ENCODE measurements around the gene RPL31. TPM values are rescaled to one million over a fixed set of nuclear protein-coding genes. Genes with fewer than 3 reads are reported as not detected.

Gene RPL31
- total RNA-seq, 1 experiment from 2014 or later = 1,893 TPM

DNA sequence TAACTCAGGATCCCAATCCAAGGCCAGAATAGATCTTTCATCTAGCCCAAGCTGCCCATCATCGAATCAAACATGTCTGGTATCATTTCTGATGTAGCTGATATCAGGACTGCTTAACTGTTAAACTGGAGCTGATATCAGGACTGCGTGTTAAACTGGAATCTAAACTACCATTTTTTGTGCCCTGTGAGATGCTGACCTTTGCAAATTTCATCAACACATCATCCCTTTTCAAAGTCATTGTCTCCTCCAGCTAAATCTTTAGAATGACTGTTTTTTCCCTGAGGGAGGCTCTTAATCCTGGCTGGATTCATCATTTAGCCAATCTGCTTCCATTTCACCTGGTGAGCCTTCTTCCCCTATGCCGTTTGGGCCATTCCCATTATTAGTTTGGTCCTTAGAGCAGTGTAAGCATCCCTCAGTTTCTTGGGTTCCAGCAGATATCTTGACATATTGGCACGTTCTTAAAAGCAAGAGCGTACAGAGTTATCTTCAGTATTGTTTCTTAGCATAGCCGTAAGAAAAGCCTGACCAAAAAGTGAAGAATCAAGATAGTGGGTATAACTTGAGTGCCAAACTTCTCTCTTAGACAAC is 12.3 kb downstream of the RPL31 start:
- TF ChIP-seq CTCF (conservative IDR thresholded peaks at IDR 0.05) = no peak
- Histone ChIP-seq H2BK5ac (ENCODE audit: insufficient read length, low read length) (no peak overlapping the region), H3K4me1 (ENCODE audit: insufficient read depth, low read length) (no peaks in the 10 kb centered on the region), H2BK12ac (ENCODE audit: insufficient read length, low read depth, low read length) (no peak overlapping the region), H3K18ac (ENCODE audit: insufficient read length, low read depth, low read length) (no peak overlapping the region), H4K8ac (replicated peaks; ENCODE audit: insufficient read length, low read depth, low read length) (no peak overlapping the region), H2AFZ (ENCODE audit: low read length) (no peak overlapping the region), H3K27me3 (ENCODE audit: insufficient read depth, low read length) (no peaks in the 10 kb centered on the region), H3K23me2 (ENCODE audit: insufficient read length, low read depth, low read length, poor library complexity, severe bottlenecking) (no peaks in the 10 kb centered on the region), H4K20me1 (ENCODE audit: control insufficient read depth, insufficient read depth, insufficient read length) (no peaks in the 10 kb centered on the region), H2AK5ac (ENCODE audit: insufficient read length, low read length) (no peak overlapping the region), H3T11ph (ENCODE audit: low read length) (no peak overlapping the region), H3K23ac (ENCODE audit: insufficient read length, low read depth, low read length) (no peak overlapping the region), H3K56ac (ENCODE audit: insufficient read length, low read depth, low read length) (no peak overlapping the region), H3K4me2 (ENCODE audit: insufficient read depth, insufficient read length, low read length) (no peak overlapping the region), H4K5ac (ENCODE audit: insufficient read length, low read depth, low read length) (no peak overlapping the region), H3K79me2 (ENCODE audit: insufficient read depth, low read length) (no peaks in the 10 kb centered on the region), H4K91ac (ENCODE audit: insufficient read length, low read depth, low read length) (no peak overlapping the region), H3K9ac (ENCODE audit: extremely low read depth, insufficient read length, low read length) (no peak overlapping the region), H2BK15ac (ENCODE audit: low read depth, low read length) (no peak overlapping the region), H3K27ac (ENCODE audit: insufficient read length, low read depth, low read length) (no peak overlapping the region), H3K9me3 (ENCODE audit: control insufficient read depth, low read depth, low read length) (no peaks in the 10 kb centered on the region), H3K79me1 (ENCODE audit: insufficient read depth, low read depth, low read length, poor library complexity, severe bottlenecking) (no peaks in the 10 kb centered on the region), H2BK120ac (ENCODE audit: low read depth, low read length, poor library complexity, severe bottlenecking) (no peak overlapping the region), H3K14ac (ENCODE audit: insufficient read depth, low read length) (no peak overlapping the region), H3K4ac (ENCODE audit: low read depth, low read length) (no peak overlapping the region), H2BK20ac (ENCODE audit: low read depth, low read length, poor library complexity, severe bottlenecking) (no peak overlapping the region)
- Mint-ChIP-seq H3K36me3 (ENCODE audit: insufficient read depth in 1 of 3, low read depth in 3 of 3) (peaks cover 30 to 57% (median 55%) of the 10 kb centered on the region in 3 experiments), H3K4me3 (no peak overlapping the region), H3K9me3 (0 out of 5 replicates have a peak, but pooled peaks cover 0 to 2% of the 10 kb centered on the region in 2 experiments), H3K27ac (no peak overlapping the region), H3K27me3 (ENCODE audit: low read depth) (no peaks in the 10 kb centered on the region; the same call in 1 of the 2 replicates), H3K4me1 (peaks cover 0 to 2% of the 10 kb centered on the region in 2 experiments; a peak in 2 of 4 replicates)
- DNase-seq = no peak
- no CpG with 5 or more reads among the region's 6 CpGs for WGBS (ENCODE audit: extremely low coverage, insufficient read length, low lambda C conversion rate)
